Measurements from ENCODE around the gene TMED1.
"Not testable (repeated sequence)": the region's sequence is repeated elsewhere in the genome, so short reads cannot be mapped to it uniquely, and the experiment has no call there.

Gene TMED1

DNA sequence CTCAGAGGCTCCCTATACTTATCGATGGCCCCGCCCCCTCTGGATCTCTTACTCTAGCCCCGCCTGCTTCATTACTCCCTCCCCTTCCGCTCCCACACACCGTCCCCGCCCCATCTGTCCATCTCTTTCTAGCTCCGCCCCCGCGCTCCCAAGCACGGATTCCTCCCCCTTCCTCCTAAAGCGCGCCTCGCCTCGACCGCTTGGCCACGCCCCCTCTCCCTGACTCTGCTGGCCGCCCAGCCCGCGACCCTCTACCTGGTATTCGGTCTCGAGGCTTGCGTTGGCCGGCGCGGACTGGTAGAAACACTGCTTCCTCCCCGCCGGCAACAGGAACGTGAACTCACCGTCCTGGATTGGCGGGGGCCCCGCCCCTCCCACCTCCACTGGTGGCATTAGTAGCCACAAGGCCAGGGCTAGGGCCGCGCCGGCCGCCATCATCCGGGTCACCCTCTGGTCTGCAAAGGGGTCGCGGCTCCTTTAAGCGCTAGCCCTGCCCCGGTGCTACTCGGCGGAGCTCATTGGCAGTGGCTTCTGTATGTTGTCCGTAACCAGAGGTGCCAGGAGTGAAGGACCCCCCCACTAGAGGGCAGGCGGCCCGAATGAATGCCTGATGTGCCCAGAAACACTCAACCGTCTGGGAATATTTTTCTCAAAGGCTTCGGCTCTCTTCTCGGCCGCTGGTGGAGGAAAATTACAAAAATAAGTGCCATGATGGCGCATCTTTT is at the start of gene TMED1:
TMED1 (minus strand) TSS at position 459 of the 725 bp plus-strand sequence; CDS start at position 438, 21 bp downstream.
- peak; percentile 97 to 98 for DNase-seq

GRCh38 chr19:10885201-10886169 is 49.5 kb upstream of the TMED1 start:
- DNase-seq: no peak

DNA sequence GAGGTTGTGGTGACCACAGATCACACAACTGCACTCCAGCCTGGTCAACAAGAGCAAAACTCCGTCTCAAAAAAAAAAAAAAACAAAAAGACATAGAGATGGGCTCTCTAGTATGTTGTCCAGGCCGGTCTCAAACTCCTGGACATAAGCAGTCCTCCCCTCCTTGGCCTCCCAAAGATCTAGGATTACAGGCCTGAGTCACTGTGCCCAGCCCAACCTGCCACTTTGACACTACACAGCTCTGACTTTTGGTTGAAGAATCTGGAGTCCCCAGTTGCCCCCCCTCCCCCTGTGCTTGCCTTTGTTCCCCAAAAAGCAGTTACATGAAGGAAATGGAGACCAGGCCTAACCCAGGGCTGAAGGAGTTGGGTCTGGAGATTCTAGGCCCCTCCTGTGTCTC is 48.3 kb upstream of the TMED1 start:
- DNase-seq: no peak

DNA sequence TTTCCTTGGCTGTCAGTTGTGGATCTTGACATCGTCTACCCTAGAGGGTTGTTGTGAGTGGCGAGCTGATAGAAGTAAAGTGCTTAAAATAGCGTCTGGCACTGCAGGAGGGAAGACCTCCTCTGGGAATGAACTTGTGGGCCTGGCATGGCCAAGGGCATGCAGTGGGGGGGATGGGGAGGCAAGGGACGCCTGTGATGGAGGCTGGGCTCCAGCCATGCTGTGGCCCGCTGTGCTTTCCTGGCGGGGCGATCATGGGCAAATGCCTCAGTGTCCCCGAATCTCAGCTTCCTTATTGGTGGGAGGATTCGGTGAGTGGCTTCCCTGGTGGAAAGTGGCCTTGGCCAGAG is 46.1 kb upstream of the TMED1 start:
- DNase-seq: no peak

DNA sequence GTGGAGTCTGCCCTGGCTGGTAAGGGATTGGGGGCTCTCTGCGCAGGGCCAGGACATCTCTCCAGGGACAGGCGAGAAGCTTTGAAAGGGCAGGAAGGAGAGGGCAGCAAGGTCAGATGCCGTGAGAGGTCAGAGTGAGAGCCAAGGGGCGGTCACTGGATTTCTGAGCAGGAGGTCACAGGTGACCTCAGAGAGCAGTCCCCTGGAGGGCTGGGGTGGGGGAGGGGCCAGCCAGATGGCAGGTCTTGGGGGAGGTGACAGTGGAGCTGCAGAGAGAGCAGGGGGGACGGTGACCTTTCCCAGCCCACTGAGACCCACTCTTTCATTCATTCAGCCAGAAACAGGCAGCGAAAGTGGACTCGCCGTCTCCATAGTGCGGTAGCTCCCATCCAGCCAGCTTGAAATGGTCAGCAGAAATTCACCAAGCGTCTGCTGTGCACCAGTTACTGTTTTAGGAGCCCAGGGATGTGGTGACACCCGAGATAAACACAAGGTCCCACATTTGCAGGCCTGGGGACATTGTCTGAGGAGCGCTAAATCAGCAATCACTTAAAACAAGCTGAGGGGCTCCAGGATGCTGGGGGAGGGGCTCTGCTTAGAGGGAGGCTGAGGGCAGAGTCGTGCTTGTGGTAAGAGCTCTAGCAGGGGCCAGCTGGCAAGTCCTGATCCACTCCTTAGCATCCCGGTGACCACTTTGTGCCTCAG is 45.5 kb upstream of the TMED1 start:
- no peak for DNase-seq

- no peak for DNase-seq
Observed at GRCh38 chr19:10878253-10878652, 42.2 kb upstream of the TMED1 start.

DNA sequence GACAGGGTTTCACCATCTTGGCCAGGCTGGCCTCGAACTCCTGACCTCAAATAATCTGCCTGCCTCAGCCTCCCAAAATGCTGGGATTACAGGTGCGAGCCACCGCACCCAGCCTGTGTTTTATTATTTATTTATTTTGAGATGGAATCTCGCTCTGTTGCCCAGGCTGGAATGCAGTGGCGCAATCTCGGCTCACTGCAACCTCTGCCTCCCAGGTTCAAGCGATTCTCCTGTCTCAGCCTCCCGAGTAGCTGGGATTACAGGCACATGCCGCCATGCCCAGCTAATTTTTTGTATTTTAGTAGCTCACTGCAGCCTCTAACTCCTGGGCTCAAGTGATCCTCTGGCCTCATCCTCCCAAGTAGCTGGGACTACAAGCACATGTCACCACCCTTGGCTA is 41.6 kb upstream of the TMED1 start:
- not testable (repeated sequence) for DNase-seq

GRCh38 chr19:10876459-10877240 is 40.6 kb upstream of the TMED1 start:
- no peak for DNase-seq

GRCh38 chr19:10874024-10874423 is 38.0 kb upstream of the TMED1 start:
- no peak for DNase-seq

DNA sequence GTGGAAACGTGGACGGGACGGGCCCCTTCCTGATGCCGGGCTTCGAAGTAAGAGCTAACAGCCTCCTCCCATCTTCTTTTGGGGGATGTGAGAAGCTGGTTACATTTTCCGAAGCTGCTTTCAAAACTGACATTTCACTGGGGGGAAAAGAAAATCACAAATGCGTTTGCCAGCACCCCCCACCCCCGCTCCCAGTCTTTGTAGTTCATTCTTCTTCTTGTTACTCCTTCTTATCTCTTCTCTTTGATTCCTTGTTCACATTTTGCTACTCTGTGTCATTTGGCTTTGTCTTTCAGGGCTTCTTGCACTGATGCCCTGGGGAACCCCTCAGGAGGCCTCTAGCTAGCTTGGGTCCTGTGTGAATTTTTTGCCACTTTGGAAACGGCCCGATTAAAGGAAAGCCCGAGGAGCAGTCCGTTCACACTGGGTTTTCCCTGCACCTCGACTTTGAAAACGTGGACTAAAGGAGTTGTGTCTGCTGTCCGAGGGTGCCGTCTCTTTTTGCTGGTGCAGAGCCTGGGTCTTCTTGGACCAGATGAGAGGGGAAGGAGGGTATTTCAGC is 36.6 kb upstream of the TMED1 start:
- peak in 1 of 2 donors; percentile 43 for DNase-seq

GRCh38 chr19:10871711-10872545 is 35.9 kb upstream of the TMED1 start:
- peak; percentile 31 to 43 for DNase-seq

GRCh38 chr19:10870955-10871603 is 35.1 kb upstream of the TMED1 start, which contains the start of gene CARM1:
TSS of gene CARM1 (plus strand) at chr19:10871553. CDS start at chr19:10871703, 150 bp downstream.
- peak; percentile 99 for DNase-seq

DNA sequence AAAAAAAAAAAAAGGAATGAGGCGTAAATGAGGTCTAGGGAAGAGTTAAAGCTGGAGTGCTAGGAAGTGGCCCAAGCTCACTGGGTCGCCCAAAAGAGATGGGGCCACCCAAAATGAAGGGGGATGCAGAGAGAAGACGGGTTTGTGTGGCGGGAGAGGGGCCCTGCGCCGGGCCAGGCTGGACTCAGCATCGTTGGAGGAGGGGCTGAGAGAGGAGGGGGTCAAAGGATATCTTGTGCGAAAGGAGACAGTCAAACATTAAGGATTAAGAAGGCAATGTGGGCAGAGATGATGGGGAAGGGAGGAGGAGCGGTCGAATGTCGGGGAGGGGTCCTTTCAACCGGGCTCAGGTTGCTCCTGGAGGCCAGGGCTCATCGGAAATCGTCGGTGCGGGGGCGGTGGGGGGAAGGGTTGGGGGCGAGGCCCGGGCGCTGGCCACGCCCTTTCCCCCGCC is 34.5 kb upstream of the TMED1 start:
- DNase-seq: no peak

DNA sequence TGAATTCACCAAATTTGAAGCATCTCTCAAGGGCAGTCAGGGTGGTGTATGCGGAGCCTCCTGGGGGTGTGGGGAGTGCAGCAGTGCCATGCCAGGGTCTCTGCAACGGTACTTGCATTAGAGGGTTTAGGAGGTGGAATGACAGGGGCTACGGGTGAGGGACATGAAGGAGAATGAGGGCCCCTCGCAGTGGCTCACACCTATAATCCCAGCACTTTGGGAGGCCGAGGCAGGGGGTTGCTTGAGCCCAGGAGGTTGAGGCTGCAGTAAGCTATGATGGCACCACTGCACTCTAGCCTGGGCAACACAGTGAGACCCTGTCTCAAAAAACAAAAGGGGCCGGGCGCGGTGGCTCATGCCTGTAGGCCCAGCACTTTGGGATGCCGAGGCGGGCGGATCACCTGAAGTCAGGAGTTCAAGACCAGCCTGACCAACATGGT is 33.9 kb upstream of the TMED1 start:
- DNase-seq: not testable (repeated sequence)

DNA sequence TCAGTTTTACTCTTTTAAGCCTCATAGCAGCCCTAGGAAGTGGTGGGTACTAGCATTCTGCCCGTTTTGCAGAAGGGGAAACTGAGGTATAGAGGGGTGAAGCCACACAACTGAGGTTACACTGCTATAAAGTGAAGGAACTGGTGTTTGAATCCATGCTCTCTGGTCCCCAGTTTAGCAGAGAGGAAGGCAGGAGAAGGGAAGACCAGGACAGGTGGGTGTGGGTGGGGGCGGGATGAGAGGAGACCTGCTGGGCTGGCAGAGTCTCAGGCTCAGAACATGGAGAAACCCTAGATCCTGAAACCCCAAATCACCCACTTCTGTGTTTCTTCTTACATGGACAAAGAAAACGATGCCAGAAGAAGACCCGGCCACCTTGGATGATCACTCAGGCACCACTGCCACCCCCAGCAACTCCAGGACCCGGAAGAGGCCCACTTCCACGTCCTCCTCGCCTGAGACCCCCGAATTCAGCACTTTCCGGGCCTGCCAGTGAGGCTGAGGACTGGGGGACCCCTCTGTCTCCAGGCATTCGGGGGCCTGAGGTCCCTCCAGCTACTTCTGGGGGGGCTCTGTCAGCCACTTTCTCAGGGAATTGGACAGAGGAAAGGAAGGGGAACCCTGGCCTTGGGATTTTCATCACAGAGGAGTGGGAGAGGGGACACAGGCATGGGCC is 33.0 kb upstream of the TMED1 start:
- no peak for DNase-seq

- no peak for DNase-seq
Observed at GRCh38 chr19:10866495-10866894, 30.5 kb upstream of the TMED1 start.

GRCh38 chr19:10864538-10864899 is 28.5 kb upstream of the TMED1 start:
- peak; percentile 87 to 89 for DNase-seq

- no peak for DNase-seq
Observed at GRCh38 chr19:10863107-10863717, 27.2 kb upstream of the TMED1 start.

- no peak for DNase-seq
Observed at GRCh38 chr19:10862561-10863106, 26.6 kb upstream of the TMED1 start.

Data from stimulated activated CD4-positive, alpha-beta T cell treated with anti-CD3 and anti-CD28 coated beads, Interleukin-2, amount 100 ng/mL, for 24 hours (primary cell).